ENCODE measurements around the gene CYTH2.

DNA sequence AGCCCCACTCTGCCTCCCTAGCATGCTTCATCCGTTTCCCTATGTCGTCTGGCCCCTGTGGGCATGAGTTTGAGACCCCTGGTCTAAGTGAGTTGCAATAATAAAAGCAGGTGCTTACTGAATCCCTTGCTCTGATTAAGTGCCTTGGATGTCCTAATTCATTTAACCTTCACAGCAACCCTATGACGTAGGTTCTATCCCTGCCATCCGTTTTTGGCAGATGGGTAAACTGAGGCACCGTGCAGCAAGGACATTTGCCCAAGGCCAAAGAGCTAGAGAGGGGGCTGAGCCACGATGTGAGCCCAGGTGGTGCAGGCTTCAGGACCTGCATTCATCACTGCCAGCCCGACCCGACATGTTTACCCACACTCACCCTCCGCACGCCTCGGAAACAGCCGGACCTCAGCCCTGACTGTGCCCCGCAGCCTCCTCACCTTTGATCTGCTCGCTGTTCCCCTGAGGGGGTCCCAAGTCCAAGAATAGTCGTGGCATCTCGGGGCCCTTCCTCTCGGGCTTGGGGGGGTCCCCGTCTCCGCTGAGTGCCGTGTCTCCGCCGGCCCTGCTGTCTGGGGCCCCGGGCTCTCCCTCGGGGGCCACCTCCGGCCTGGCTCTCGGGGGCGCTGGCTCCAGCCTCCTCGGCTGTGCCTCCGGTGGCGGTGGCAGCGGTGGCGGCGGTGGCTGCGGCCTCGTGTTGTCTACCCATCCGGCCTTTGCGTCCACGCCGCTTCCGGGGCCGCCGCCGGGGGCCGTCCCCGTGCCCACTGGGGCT, 28.0 kb downstream of the CYTH2 start:
- TF ChIP-seq, protein P1, sequence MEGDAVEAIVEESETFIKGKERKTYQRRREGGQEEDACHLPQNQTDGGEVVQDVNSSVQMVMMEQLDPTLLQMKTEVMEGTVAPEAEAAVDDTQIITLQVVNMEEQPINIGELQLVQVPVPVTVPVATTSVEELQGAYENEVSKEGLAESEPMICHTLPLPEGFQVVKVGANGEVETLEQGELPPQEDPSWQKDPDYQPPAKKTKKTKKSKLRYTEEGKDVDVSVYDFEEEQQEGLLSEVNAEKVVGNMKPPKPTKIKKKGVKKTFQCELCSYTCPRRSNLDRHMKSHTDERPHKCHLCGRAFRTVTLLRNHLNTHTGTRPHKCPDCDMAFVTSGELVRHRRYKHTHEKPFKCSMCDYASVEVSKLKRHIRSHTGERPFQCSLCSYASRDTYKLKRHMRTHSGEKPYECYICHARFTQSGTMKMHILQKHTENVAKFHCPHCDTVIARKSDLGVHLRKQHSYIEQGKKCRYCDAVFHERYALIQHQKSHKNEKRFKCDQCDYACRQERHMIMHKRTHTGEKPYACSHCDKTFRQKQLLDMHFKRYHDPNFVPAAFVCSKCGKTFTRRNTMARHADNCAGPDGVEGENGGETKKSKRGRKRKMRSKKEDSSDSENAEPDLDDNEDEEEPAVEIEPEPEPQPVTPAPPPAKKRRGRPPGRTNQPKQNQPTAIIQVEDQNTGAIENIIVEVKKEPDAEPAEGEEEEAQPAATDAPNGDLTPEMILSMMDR (IDR thresholded peaks at IDR 0.05): no peak
- no peak for TF ChIP-seq ZFX (IDR thresholded peaks at IDR 0.05; ENCODE audit: borderline replicate concordance)
